ENCODE results near the gene EFCAB13. TPM values are rescaled to one million over a fixed set of nuclear protein-coding genes. Genes with fewer than 3 reads are reported as not detected.

Gene EFCAB13
- total RNA-seq, 1 experiment from 2014 or later = 2.7 TPM

DNA sequence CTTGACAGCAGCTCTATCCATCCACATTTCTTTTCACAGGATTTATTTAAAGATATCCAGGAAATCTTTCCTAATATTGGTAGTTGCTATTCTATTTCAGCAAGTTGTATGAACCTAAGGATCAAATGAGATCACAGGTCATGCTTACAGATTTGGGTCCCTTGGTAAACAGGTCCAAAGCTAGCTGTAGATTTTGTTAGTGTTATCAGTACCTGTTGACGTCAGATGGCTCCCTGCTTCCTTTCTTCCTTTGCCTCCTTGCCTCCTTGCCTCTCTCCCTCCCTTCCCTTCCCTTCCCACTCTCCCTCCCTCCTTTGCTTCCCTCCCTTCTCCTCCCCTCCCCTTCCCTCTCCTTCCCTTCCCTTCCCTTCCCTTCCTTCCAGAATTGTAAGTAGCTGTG is 76.6 kb downstream of the EFCAB13 start:
- no peaks in the 10 kb centered on the region for H3K4me1 ChIP-seq (ENCODE audit: insufficient read depth, low read length)
- no peak overlapping the region for H3K9ac ChIP-seq (ENCODE audit: low read length)
- H3K27me3 ChIP-seq (ENCODE audit: low read length) = no peaks in the 10 kb centered on the region
- no peak for ATAC-seq
- H3K4me3 ChIP-seq (ENCODE audit: low read length) = no peak overlapping the region
- H2AFZ ChIP-seq (ENCODE audit: low read length) = no peak overlapping the region
- ChIA-PET CTCF (no interaction called here), POLR2A (ENCODE audit: unreplicated experiment) (interaction anchor here (0.7 kb wide), 1 partner anchor 17 kb away, joined by 4 read pairs; no protein-coding TSS in a partner anchor)
- no peaks in the 10 kb centered on the region for H3K9me3 ChIP-seq (ENCODE audit: low read length)
- H3K27ac ChIP-seq (ENCODE audit: low read length) = no peak overlapping the region
- TF ChIP-seq, protein P1, sequence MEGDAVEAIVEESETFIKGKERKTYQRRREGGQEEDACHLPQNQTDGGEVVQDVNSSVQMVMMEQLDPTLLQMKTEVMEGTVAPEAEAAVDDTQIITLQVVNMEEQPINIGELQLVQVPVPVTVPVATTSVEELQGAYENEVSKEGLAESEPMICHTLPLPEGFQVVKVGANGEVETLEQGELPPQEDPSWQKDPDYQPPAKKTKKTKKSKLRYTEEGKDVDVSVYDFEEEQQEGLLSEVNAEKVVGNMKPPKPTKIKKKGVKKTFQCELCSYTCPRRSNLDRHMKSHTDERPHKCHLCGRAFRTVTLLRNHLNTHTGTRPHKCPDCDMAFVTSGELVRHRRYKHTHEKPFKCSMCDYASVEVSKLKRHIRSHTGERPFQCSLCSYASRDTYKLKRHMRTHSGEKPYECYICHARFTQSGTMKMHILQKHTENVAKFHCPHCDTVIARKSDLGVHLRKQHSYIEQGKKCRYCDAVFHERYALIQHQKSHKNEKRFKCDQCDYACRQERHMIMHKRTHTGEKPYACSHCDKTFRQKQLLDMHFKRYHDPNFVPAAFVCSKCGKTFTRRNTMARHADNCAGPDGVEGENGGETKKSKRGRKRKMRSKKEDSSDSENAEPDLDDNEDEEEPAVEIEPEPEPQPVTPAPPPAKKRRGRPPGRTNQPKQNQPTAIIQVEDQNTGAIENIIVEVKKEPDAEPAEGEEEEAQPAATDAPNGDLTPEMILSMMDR (conservative IDR thresholded peaks at IDR 0.05; ENCODE audit: low read depth, low read length) = no peak
- TF ChIP-seq EZH2 (IDR thresholded peaks at IDR 0.05; ENCODE audit: low read length, unreplicated experiment) (no peak), EZH2phosphoT487 (IDR thresholded peaks at IDR 0.05; ENCODE audit: borderline replicate concordance, low read length) (no peak)
- intact Hi-C loops (cut with micrococcal nuclease) = no loop called here
- no peaks in the 10 kb centered on the region for H4K20me1 ChIP-seq (ENCODE audit: low read length)
- no peaks in the 10 kb centered on the region for H3K9me2 ChIP-seq (replicated peaks; ENCODE audit: low read length)
- no peaks in the 10 kb centered on the region for H3K36me3 ChIP-seq (ENCODE audit: low read depth, low read length)
- H3K4me2 ChIP-seq (ENCODE audit: low read length) = no peak overlapping the region
- no peak for DNase-seq
- no TSS peak for BruUV-seq (replicated peaks)
- H3K79me2 ChIP-seq (ENCODE audit: low read length) = no peaks in the 10 kb centered on the region
- no peaks in the 10 kb centered on the region for H3F3A ChIP-seq (ENCODE audit: low read length, unreplicated experiment)

DNA sequence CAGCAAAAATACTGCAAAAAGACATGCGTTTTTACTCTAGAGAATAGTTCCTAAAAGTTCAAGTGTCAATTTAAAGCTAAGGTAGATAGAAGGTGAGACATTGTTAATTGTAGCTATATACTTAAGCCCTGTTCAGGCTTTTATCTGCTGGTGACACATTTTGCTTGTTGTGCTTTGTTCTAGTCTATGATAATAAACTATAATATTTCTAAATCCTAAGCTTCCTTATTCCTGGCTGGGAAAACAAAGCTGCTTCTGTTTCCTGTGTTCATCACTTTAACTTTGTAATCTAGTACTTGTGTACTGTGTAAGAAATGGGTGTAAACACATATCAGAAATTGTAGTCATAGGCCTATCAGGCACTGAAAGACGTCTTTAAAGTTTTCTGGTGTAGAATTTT is 77.3 kb downstream of the EFCAB13 start:
- H3K9me3 ChIP-seq (ENCODE audit: low read length) = no peaks in the 10 kb centered on the region
- no peak for ATAC-seq
- no TSS peak for BruUV-seq (replicated peaks)
- no peak overlapping the region for H3K4me3 ChIP-seq (ENCODE audit: low read length)
- no peak for DNase-seq
- H3F3A ChIP-seq (ENCODE audit: low read length, unreplicated experiment) = no peaks in the 10 kb centered on the region
- TF ChIP-seq EZH2phosphoT487 (IDR thresholded peaks at IDR 0.05; ENCODE audit: borderline replicate concordance, low read length) (no peak), EZH2 (IDR thresholded peaks at IDR 0.05; ENCODE audit: low read length, unreplicated experiment) (no peak)
- TF ChIP-seq, protein P1 (conservative IDR thresholded peaks at IDR 0.05; ENCODE audit: low read depth, low read length) = no peak
- no peak overlapping the region for H3K4me2 ChIP-seq (ENCODE audit: low read length)
- H4K20me1 ChIP-seq (ENCODE audit: low read length) = no peaks in the 10 kb centered on the region
- no peaks in the 10 kb centered on the region for H3K36me3 ChIP-seq (ENCODE audit: low read depth, low read length)
- H3K27me3 ChIP-seq (ENCODE audit: low read length) = no peaks in the 10 kb centered on the region
- no peak overlapping the region for H2AFZ ChIP-seq (ENCODE audit: low read length)
- H3K9ac ChIP-seq (ENCODE audit: low read length) = no peak overlapping the region
- ChIA-PET CTCF (no interaction called here), POLR2A (ENCODE audit: unreplicated experiment) (no interaction called here)
- no peaks in the 10 kb centered on the region for H3K79me2 ChIP-seq (ENCODE audit: low read length)
- no peaks in the 10 kb centered on the region for H3K4me1 ChIP-seq (ENCODE audit: insufficient read depth, low read length)
- H3K9me2 ChIP-seq (replicated peaks; ENCODE audit: low read length) = no peaks in the 10 kb centered on the region
- intact Hi-C loops (cut with micrococcal nuclease) = no loop called here
- no peak overlapping the region for H3K27ac ChIP-seq (ENCODE audit: low read length)

DNA sequence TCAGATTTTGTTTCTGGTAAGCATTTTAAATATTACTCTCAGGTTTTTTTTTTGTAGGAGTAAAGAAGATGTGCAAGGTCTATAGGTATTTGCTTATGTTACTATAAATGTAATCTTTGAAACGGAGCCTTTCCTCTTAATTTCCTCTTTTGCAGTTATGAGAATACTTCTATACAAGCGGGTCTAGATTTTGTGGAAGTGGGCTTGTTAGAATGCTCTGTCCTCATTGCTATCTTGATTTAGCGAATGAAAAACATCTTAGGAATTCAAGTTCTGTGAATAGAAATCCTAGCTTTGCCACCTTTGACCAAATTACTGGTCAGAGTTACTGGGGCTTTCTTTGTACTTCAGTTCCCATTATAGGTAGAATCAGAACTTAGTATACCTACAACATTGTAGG is 80.3 kb downstream of the EFCAB13 start:
- CTCF ChIA-PET = no interaction called here
- no peaks in the 10 kb centered on the region for H3K27me3 ChIP-seq (ENCODE audit: low read length)

More for the DNA sequence above, 80.3 kb downstream of the EFCAB13 start:
- ATAC-seq (no peak), DNase-seq (no peak)
- H3K9me2 ChIP-seq (replicated peaks; ENCODE audit: low read length) = no peaks in the 10 kb centered on the region
- H3K27ac ChIP-seq (ENCODE audit: low read length) = no peak overlapping the region
- no peak overlapping the region for H2AFZ ChIP-seq (ENCODE audit: low read length)
- H3K4me1 ChIP-seq (ENCODE audit: insufficient read depth, low read length) = no peaks in the 10 kb centered on the region
- H3K4me2 ChIP-seq (ENCODE audit: low read length) = no peak overlapping the region
- BruUV-seq (replicated peaks) = no TSS peak
- H3K9me3 ChIP-seq (ENCODE audit: low read length) = no peaks in the 10 kb centered on the region
- no peaks in the 10 kb centered on the region for H3K36me3 ChIP-seq (ENCODE audit: low read depth, low read length)
- H4K20me1 ChIP-seq (ENCODE audit: low read length) = no peaks in the 10 kb centered on the region
- no peak overlapping the region for H3K4me3 ChIP-seq (ENCODE audit: low read length)
- no peak overlapping the region for H3K9ac ChIP-seq (ENCODE audit: low read length)
- POLR2A ChIA-PET (ENCODE audit: unreplicated experiment) = no interaction called here
- intact Hi-C loops (cut with micrococcal nuclease) = no loop called here
- no peaks in the 10 kb centered on the region for H3F3A ChIP-seq (ENCODE audit: low read length, unreplicated experiment)
- H3K79me2 ChIP-seq (ENCODE audit: low read length) = no peaks in the 10 kb centered on the region
- no peak for TF ChIP-seq EZH2 (IDR thresholded peaks at IDR 0.05; ENCODE audit: low read length, unreplicated experiment)
- TF ChIP-seq EZH2phosphoT487 (IDR thresholded peaks at IDR 0.05; ENCODE audit: borderline replicate concordance, low read length) = no peak
- TF ChIP-seq, protein P1 (conservative IDR thresholded peaks at IDR 0.05; ENCODE audit: low read depth, low read length) = no peak
